ENCODE data around the gene C16orf78.

The C16orf78 gene

GRCh38 chr16:49373504-49373903 lies at the start of gene C16orf78:
TSS of gene C16orf78 (plus strand) at chr16:49373804. CDS start at chr16:49373940, 136 bp downstream.
- no peak for DNase-seq

GRCh38 chr16:49324703-49325102 lies 48.9 kb upstream of the C16orf78 start:
- DNase-seq: no peak

GRCh38 chr16:49327466-49327865 lies 46.1 kb upstream of the C16orf78 start:
- no peak for DNase-seq

- no peak for DNase-seq
Observed at GRCh38 chr16:49328325-49328724, 45.3 kb upstream of the C16orf78 start.

- DNase-seq: no peak
Observed at GRCh38 chr16:49330562-49331201, 42.9 kb upstream of the C16orf78 start.

GRCh38 chr16:49332589-49333258 lies 40.9 kb upstream of the C16orf78 start:
- no peak for DNase-seq

- DNase-seq: no peak
Observed at GRCh38 chr16:49333259-49333597, 40.4 kb upstream of the C16orf78 start.

GRCh38 chr16:49335828-49336227 lies 37.8 kb upstream of the C16orf78 start:
- DNase-seq: no peak

- no peak for DNase-seq
Observed at GRCh38 chr16:49336581-49336980, 37.0 kb upstream of the C16orf78 start.

- DNase-seq: peak; percentile 38
Observed at GRCh38 chr16:49337814-49338350, 35.7 kb upstream of the C16orf78 start.

- DNase-seq: no peak
Observed at GRCh38 chr16:49338611-49339265, 34.9 kb upstream of the C16orf78 start.

GRCh38 chr16:49340466-49340865 lies 33.1 kb upstream of the C16orf78 start:
- no peak for DNase-seq

GRCh38 chr16:49341706-49342105 lies 31.9 kb upstream of the C16orf78 start:
- DNase-seq: no peak

- DNase-seq: no peak
Observed at GRCh38 chr16:49342336-49343265, 31.0 kb upstream of the C16orf78 start.

- DNase-seq: no peak
Observed at GRCh38 chr16:49343291-49343690, 30.3 kb upstream of the C16orf78 start.

GRCh38 chr16:49344401-49344800 lies 29.2 kb upstream of the C16orf78 start:
- DNase-seq: no peak

GRCh38 chr16:49345829-49346228 lies 27.8 kb upstream of the C16orf78 start:
- no peak for DNase-seq

- no peak for DNase-seq
Observed at GRCh38 chr16:49346459-49346858, 27.1 kb upstream of the C16orf78 start.

- DNase-seq: no peak
Observed at GRCh38 chr16:49347476-49347875, 26.1 kb upstream of the C16orf78 start.

- DNase-seq: no peak
Observed at GRCh38 chr16:49348408-49349176, 25.0 kb upstream of the C16orf78 start.

- DNase-seq: no peak
Observed at GRCh38 chr16:49349446-49350168, 24.0 kb upstream of the C16orf78 start.

All from DMS79 treated with DMSO at 0.1 percent for 48 hours (cell line).